HEK293T (cell line): ENCODE data around the gene PPM1H.

Experiments
- ARNT ChIP-seq: fragments of 450-650 bp; IDR thresholded peaks from 2 replicates; pipeline ENCODE4 v1.6.1; 2017; ENCODE audit warnings: mild to moderate bottlenecking
- BHLHE40 ChIP-seq: fragments of 450-650 bp; IDR thresholded peaks from 2 replicates; pipeline ENCODE4 v1.6.1; 2016; ENCODE audit warnings: mild to moderate bottlenecking, moderate library complexity, borderline replicate concordance
- CTBP1 ChIP-seq: fragments of 450-650 bp; IDR thresholded peaks from 2 replicates; pipeline ENCODE4 v1.6.1; 2016; ENCODE audit warnings: borderline replicate concordance
- ELF4 ChIP-seq: fragments of 450-650 bp; IDR thresholded peaks from 2 replicates; pipeline ENCODE4 v1.6.1; 2017; ENCODE audit warnings: antibody characterized with exemption
- LEF1 ChIP-seq: fragments of 450-650 bp; IDR thresholded peaks from 2 replicates; pipeline ENCODE4 v1.6.1; 2017; ENCODE audit warnings: mild to moderate bottlenecking, borderline replicate concordance
- NFRKB ChIP-seq: fragments of 450-650 bp; IDR thresholded peaks from 2 replicates; pipeline ENCODE4 v1.6.1; 2016; ENCODE audit warnings: mild to moderate bottlenecking, moderate library complexity
- SP1 ChIP-seq: fragments of 450-650 bp; IDR thresholded peaks from 2 replicates; pipeline ENCODE4 v1.6.1; 2017
- TARDBP ChIP-seq: fragments of 450-650 bp; IDR thresholded peaks from 2 replicates; pipeline ENCODE4 v1.6.1; 2016
- ZNF384 ChIP-seq: fragments of 450-650 bp; IDR thresholded peaks from 2 replicates; pipeline ENCODE4 v1.6.1; 2016
- TF ChIP-seq, protein P1 (sequence below): fragments of 450-650 bp; IDR thresholded peaks from 2 replicates; pipeline ENCODE4 v1.6.1; 2016

DNA sequence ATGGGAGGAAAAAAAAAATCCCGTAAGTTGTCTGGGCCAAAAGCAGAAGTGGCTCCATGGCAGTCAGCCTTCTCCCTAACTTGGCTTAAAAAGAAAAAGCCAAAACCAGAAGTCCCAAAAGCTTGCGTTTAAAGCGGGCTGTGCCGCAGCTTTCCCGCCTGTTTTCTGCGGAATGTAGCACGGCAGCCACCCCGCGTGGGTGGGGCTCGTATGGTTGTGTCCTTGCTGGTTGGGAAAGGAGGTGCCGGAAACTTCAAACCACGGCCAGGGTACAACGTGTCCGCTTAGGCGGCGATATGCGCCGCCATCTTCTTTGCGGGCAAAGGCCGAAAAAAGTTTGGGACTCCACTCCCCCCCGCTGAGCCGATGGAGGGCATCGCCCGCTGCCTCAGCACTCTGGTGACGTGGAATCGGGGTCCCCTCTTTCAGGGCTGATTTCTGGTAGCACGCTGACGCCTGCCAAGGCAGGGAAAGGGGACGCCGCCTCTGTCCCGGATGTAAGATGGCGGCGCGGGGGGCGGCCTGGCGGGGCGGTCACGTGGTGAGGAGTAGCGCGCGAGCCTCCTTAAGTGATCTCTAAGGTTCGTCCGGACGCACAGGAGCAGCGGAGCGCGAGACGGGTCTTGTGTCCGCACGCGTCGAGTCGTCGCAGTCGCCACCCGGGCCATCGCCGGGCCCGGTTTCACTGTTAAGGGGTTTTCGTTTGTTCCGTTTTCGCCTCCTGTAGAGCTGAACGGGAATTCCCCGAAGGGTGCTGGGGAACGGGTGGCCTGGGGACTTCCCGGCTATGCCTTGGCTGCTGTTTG, 332.5 kb downstream of the PPM1H start:
- TF ChIP-seq SP1 (no peak), TARDBP (0 out of 2 replicates have a peak, but pooled peaks have one; percentile 21), BHLHE40 (no peak), ZNF384 (no peak), LEF1 (no peak), NFRKB (peak; percentile 85), ELF4 (peak; percentile 24; the same call in 1 of the 2 replicates), ARNT (no peak), CTBP1 (no peak)
- TF ChIP-seq, protein P1, sequence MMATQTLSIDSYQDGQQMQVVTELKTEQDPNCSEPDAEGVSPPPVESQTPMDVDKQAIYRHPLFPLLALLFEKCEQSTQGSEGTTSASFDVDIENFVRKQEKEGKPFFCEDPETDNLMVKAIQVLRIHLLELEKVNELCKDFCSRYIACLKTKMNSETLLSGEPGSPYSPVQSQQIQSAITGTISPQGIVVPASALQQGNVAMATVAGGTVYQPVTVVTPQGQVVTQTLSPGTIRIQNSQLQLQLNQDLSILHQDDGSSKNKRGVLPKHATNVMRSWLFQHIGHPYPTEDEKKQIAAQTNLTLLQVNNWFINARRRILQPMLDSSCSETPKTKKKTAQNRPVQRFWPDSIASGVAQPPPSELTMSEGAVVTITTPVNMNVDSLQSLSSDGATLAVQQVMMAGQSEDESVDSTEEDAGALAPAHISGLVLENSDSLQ, result no peak
